ENCODE measurements around the gene SEMA6C.
A peak's percentile ranks its signal among the peaks of the same experiment; 100 is the strongest.

The SEMA6C gene

DNA sequence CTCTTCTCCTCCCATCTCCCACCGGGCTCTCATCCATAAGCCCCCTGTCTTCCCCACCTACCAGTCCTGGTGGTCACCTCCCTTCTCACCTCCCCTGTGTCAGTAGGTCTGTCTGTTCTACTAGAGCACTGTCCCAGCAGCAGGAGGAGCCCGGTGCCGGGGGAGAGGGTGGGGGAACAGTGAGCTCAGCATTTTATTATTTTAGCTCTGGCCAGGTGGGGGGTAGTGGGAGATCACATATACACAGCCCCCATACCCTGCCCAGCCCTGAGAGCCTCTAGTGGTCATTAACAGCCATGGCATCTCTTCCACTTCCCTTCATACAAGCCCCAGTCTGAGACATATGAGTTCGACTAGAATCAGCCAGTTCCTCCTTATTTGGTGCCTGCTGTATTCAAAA lies 29.4 kb upstream of the SEMA6C start, which contains the start of gene TMOD4:
TMOD4 (minus strand) TSS at position 119 of the 400 bp plus-strand sequence. CDS start 1,106 bp downstream, outside the sequence.
- peaks cover 1% of the 10 kb centered on the region; the same call in 1 of the 2 replicates for H3K36me3 ChIP-seq (ENCODE audit: insufficient read depth, low read length)
- H2AFZ ChIP-seq (ENCODE audit: low read length, unreplicated experiment) = no peak within 1 kb of the TSS

GRCh38 chr1:151175041-151175741 lies 28.8 kb upstream of the SEMA6C start:
- Histone ChIP-seq H3K36me3 (ENCODE audit: insufficient read depth, low read length) (no peaks in the 10 kb centered on the region; the same call in 1 of the 2 replicates), H3K79me2 (ENCODE audit: control insufficient read depth, insufficient read depth, low read length, unreplicated experiment) (no peaks in the 10 kb centered on the region), H3K27me3 (ENCODE audit: insufficient read depth, low read length) (no peaks in the 10 kb centered on the region), H3K27ac (ENCODE audit: low read depth, low read length) (no peak overlapping the region), H2AFZ (ENCODE audit: low read length, unreplicated experiment) (no peak overlapping the region), H3K4me3 (ENCODE audit: low read depth, low read length) (no peak overlapping the region), H3K4me1 (ENCODE audit: control insufficient read depth, insufficient read depth, low read length, unreplicated experiment) (no peaks in the 10 kb centered on the region)

More for the DNA sequence above, 29.4 kb upstream of the SEMA6C start, which contains the start of gene TMOD4:
- Histone ChIP-seq H3K27me3 (ENCODE audit: insufficient read depth, low read length) (no peaks in the 10 kb centered on the region), H3K79me2 (ENCODE audit: control insufficient read depth, insufficient read depth, low read length, unreplicated experiment) (no peaks in the 10 kb centered on the region), H3K4me3 (ENCODE audit: low read depth, low read length) (no peak within 1 kb of the TSS), H3K27ac (ENCODE audit: low read depth, low read length) (no peak within 1 kb of the TSS), H3K4me1 (ENCODE audit: control insufficient read depth, insufficient read depth, low read length, unreplicated experiment) (no peaks in the 10 kb centered on the region)

DNA sequence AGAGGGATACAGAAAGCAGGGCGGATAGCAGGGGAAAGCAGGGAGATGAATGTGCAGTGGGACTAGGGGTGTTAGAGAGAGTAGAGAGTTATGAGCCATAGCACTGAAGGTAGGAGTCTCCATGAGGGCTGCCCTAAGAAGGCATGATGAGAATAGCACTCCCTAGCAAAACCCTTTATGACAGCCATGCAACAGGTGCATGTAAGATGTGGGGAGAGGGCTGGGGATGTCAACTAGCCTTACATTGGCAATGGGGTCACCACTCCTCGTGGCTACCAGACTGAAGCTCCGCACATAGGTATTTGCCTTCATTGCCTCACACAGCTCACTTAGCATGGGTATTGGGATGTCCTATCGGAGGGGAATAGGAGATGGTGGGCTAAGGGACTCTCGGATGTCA lies 24.8 kb upstream of the SEMA6C start:
- no peak overlapping the region for H2AFZ ChIP-seq (ENCODE audit: low read length, unreplicated experiment)
- peaks cover 9% of the 10 kb centered on the region for H3K4me1 ChIP-seq (ENCODE audit: control insufficient read depth, insufficient read depth, low read length, unreplicated experiment)
- H3K4me3 ChIP-seq (ENCODE audit: low read depth, low read length) = no peak overlapping the region
- H3K27me3 ChIP-seq (ENCODE audit: insufficient read depth, low read length) = no peaks in the 10 kb centered on the region
- no peak overlapping the region for H3K27ac ChIP-seq (ENCODE audit: low read depth, low read length)
- H3K79me2 ChIP-seq (ENCODE audit: control insufficient read depth, insufficient read depth, low read length, unreplicated experiment) = peaks cover 12% of the 10 kb centered on the region
- H3K36me3 ChIP-seq (ENCODE audit: insufficient read depth, low read length) = peaks cover 3% of the 10 kb centered on the region; the same call in 1 of the 2 replicates

GRCh38 chr1:151167116-151167515 lies 20.7 kb upstream of the SEMA6C start:
- Histone ChIP-seq H3K27ac (ENCODE audit: low read depth, low read length) (no peak overlapping the region), H3K4me3 (ENCODE audit: low read depth, low read length) (peak overlapping the region; percentile 87), H3K4me1 (ENCODE audit: control insufficient read depth, insufficient read depth, low read length, unreplicated experiment) (peaks cover 17% of the 10 kb centered on the region), H3K79me2 (ENCODE audit: control insufficient read depth, insufficient read depth, low read length, unreplicated experiment) (peaks cover 24% of the 10 kb centered on the region), H3K36me3 (ENCODE audit: insufficient read depth, low read length) (peaks cover 3% of the 10 kb centered on the region; the same call in 1 of the 2 replicates), H2AFZ (ENCODE audit: low read length, unreplicated experiment) (no peak overlapping the region), H3K27me3 (ENCODE audit: insufficient read depth, low read length) (no peaks in the 10 kb centered on the region)

DNA sequence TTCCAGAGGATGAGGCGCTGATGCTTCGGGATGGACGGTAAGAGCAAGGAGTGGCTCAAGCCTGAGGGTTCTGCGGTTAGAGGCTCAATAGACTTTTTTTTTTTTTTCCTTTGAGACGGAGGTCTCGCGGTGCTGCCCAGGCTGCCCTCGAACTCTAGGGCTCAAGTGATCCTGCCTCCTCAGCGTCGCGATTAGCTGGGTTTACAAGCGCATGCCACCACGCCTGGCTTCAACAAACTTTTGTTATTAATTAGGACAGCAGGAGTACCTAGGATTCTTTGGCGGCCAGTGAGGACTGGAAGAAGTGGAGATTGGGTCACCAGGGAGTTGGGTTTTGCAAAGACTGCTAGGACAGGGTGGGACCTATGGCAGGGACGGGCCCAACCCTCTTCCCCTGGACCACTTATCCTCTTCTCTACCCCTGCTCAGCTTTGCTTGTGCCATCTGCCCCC lies 20.1 kb upstream of the SEMA6C start:
- Histone ChIP-seq H3K4me1 (ENCODE audit: control insufficient read depth, insufficient read depth, low read length, unreplicated experiment) (peaks cover 17% of the 10 kb centered on the region), H3K27ac (ENCODE audit: low read depth, low read length) (peak overlapping the region; percentile 61), H3K4me3 (ENCODE audit: low read depth, low read length) (peak overlapping the region; percentile 87), H3K36me3 (ENCODE audit: insufficient read depth, low read length) (peaks cover 3% of the 10 kb centered on the region; the same call in 1 of the 2 replicates), H3K79me2 (ENCODE audit: control insufficient read depth, insufficient read depth, low read length, unreplicated experiment) (peaks cover 24% of the 10 kb centered on the region), H2AFZ (ENCODE audit: low read length, unreplicated experiment) (peak overlapping the region; percentile 76), H3K27me3 (ENCODE audit: insufficient read depth, low read length) (no peaks in the 10 kb centered on the region)

DNA sequence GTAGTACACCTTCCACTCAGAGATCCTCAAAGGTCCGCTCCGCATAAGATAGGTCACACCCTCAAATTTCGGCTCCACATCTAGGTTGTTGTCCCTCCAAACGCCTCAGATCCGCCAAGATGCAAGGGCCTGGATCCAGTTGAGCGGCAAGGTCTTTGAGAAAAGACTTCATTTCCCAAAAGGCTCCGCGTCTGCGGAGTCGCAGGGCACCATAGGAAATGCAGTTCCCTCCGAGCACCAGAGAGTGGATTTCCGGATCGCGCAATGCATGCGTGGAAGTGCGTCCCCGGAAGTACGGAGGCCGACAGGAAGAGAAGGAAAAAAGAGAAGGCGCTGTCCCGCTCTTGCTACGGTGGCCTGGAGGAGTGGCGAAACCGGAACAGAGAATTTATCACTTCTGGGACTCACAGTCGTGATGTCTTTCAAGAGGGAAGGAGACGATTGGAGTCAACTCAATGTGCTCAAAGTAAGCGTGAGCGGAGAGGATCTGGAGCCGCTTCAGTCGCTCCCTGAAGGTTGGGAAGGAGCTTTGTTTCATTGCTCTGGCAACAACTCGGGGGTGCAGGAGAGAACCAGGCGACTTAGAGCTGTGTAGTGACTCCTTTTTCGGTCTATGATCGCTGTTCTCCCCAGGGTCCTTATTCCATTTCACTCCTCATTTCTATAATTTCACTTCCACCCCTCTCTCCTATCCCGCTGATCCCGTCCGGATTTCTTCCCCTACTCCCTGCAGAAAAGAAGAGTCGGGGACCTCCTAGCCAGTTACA lies 19.5 kb upstream of the SEMA6C start, which contains the start of the genes LYSMD1 and SCNM1:
LYSMD1 (minus strand) TSS at position 165 of the 767 bp plus-strand sequence. CDS start 644 bp downstream, outside the sequence.
SCNM1 (plus strand) TSS at position 407 of the 767 bp plus-strand sequence; CDS start at position 416, 9 bp downstream.
- H3K36me3 ChIP-seq (ENCODE audit: insufficient read depth, low read length) = peaks cover 3% of the 10 kb centered on the region; the same call in 1 of the 2 replicates
- H2AFZ ChIP-seq (ENCODE audit: low read length, unreplicated experiment) = peak within 1 kb of the TSS; percentile 76
- peak within 1 kb of the TSS; percentile 87 for H3K4me3 ChIP-seq (ENCODE audit: low read depth, low read length)
- H3K79me2 ChIP-seq (ENCODE audit: control insufficient read depth, insufficient read depth, low read length, unreplicated experiment) = peaks cover 24% of the 10 kb centered on the region
- peaks cover 17% of the 10 kb centered on the region for H3K4me1 ChIP-seq (ENCODE audit: control insufficient read depth, insufficient read depth, low read length, unreplicated experiment)
- no peaks in the 10 kb centered on the region for H3K27me3 ChIP-seq (ENCODE audit: insufficient read depth, low read length)
- H3K27ac ChIP-seq (ENCODE audit: low read depth, low read length) = peak within 1 kb of the TSS; percentile 61

GRCh38 chr1:151165281-151165737 lies 18.9 kb upstream of the SEMA6C start:
- H3K27me3 ChIP-seq (ENCODE audit: insufficient read depth, low read length) = no peaks in the 10 kb centered on the region
- peaks cover 17% of the 10 kb centered on the region for H3K4me1 ChIP-seq (ENCODE audit: control insufficient read depth, insufficient read depth, low read length, unreplicated experiment)
- peak overlapping the region; percentile 87 for H3K4me3 ChIP-seq (ENCODE audit: low read depth, low read length)
- H3K27ac ChIP-seq (ENCODE audit: low read depth, low read length) = peak overlapping the region; percentile 51
- peak overlapping the region; percentile 53 for H2AFZ ChIP-seq (ENCODE audit: low read length, unreplicated experiment)
- peaks cover 6% of the 10 kb centered on the region; the same call in 1 of the 2 replicates for H3K36me3 ChIP-seq (ENCODE audit: insufficient read depth, low read length)
- H3K79me2 ChIP-seq (ENCODE audit: control insufficient read depth, insufficient read depth, low read length, unreplicated experiment) = peaks cover 24% of the 10 kb centered on the region

- Histone ChIP-seq H3K4me3 (ENCODE audit: low read depth, low read length) (peak overlapping the region; percentile 87), H2AFZ (ENCODE audit: low read length, unreplicated experiment) (peak overlapping the region; percentile 53), H3K27ac (ENCODE audit: low read depth, low read length) (no peak overlapping the region), H3K79me2 (ENCODE audit: control insufficient read depth, insufficient read depth, low read length, unreplicated experiment) (peaks cover 24% of the 10 kb centered on the region), H3K36me3 (ENCODE audit: insufficient read depth, low read length) (peaks cover 6% of the 10 kb centered on the region; the same call in 1 of the 2 replicates), H3K27me3 (ENCODE audit: insufficient read depth, low read length) (no peaks in the 10 kb centered on the region), H3K4me1 (ENCODE audit: control insufficient read depth, insufficient read depth, low read length, unreplicated experiment) (peaks cover 17% of the 10 kb centered on the region)
Observed at GRCh38 chr1:151164732-151165280, 18.4 kb upstream of the SEMA6C start.

DNA sequence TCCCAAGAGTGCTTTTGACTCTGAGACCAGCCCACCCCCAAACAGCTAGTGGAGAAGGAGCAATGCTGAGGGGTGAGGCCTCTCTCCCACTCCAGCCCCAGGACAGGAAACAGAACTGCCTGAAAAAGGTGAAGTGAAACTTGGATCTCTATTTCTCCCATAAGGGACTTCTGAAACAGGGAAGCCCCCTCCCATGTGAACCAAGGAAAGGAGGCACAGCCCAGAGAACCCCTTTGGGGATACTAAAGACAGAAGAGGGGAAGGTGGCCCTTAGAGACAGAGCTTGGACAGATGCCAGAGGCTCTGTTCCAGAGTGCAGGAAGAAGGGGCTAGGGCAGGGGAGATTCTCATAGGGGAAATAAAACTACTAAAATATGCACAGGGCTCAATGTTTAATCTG lies 12.9 kb upstream of the SEMA6C start:
- Histone ChIP-seq H2AFZ (ENCODE audit: low read length, unreplicated experiment) (no peak overlapping the region), H3K4me3 (ENCODE audit: low read depth, low read length) (no peak overlapping the region), H3K36me3 (ENCODE audit: insufficient read depth, low read length) (peaks cover 9% of the 10 kb centered on the region), H3K27me3 (ENCODE audit: insufficient read depth, low read length) (no peaks in the 10 kb centered on the region), H3K79me2 (ENCODE audit: control insufficient read depth, insufficient read depth, low read length, unreplicated experiment) (peaks cover 5% of the 10 kb centered on the region), H3K4me1 (ENCODE audit: control insufficient read depth, insufficient read depth, low read length, unreplicated experiment) (peaks cover 5% of the 10 kb centered on the region), H3K27ac (ENCODE audit: low read depth, low read length) (no peak overlapping the region)

DNA sequence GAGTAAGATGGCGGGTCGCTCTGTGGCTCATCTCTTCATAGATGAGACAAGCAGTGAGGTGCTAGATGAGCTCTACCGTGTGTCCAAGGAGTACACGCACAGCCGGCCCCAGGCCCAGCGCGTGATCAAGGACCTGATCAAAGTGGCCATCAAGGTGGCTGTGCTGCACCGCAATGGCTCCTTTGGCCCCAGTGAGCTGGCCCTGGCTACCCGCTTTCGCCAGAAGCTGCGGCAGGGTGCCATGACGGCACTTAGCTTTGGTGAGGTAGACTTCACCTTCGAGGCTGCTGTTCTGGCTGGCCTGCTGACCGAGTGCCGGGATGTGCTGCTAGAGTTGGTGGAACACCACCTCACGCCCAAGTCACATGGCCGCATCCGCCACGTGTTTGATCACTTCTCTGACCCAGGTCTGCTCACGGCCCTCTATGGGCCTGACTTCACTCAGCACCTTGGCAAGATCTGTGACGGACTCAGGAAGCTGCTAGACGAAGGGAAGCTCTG lies 12.4 kb upstream of the SEMA6C start:
- Histone ChIP-seq H3K36me3 (ENCODE audit: insufficient read depth, low read length) (peaks cover 9% of the 10 kb centered on the region), H3K4me3 (ENCODE audit: low read depth, low read length) (no peak overlapping the region), H3K27me3 (ENCODE audit: insufficient read depth, low read length) (no peaks in the 10 kb centered on the region), H3K79me2 (ENCODE audit: control insufficient read depth, insufficient read depth, low read length, unreplicated experiment) (no peaks in the 10 kb centered on the region), H2AFZ (ENCODE audit: low read length, unreplicated experiment) (no peak overlapping the region), H3K27ac (ENCODE audit: low read depth, low read length) (no peak overlapping the region), H3K4me1 (ENCODE audit: control insufficient read depth, insufficient read depth, low read length, unreplicated experiment) (no peaks in the 10 kb centered on the region)

Measured in ACC112 (cell line).